ENCODE measurements around the gene TIMP2.
A peak's percentile ranks its signal among the peaks of the same experiment; 100 is the strongest.
"Not testable (repeated sequence)": the region's sequence is repeated elsewhere in the genome, so short reads cannot be mapped to it uniquely, and the experiment has no call there.

TIMP2 gene

GRCh38 chr17:78925234-78925633 lies at the start of gene TIMP2:
TSS of gene TIMP2 (minus strand) at chr17:78925387. CDS start at chr17:78925088, 299 bp downstream.
- peak; percentile 65 for DNase-seq

- DNase-seq: no peak
These were observed 48.8 kb upstream of the TIMP2 start for GRCh38 chr17:78973792-78974520.

- DNase-seq: no peak
These were observed 48.0 kb upstream of the TIMP2 start for GRCh38 chr17:78973196-78973595.

- no peak for DNase-seq
These were observed 47.4 kb upstream of the TIMP2 start for GRCh38 chr17:78972507-78973105.

- DNase-seq: no peak
These were observed 46.7 kb upstream of the TIMP2 start for GRCh38 chr17:78971756-78972506.

GRCh38 chr17:78970834-78971755 lies 45.9 kb upstream of the TIMP2 start:
- peak; percentile 41 for DNase-seq

- DNase-seq: no peak
These were observed 44.7 kb upstream of the TIMP2 start for GRCh38 chr17:78969865-78970264.

GRCh38 chr17:78967782-78968362 lies 42.7 kb upstream of the TIMP2 start:
- DNase-seq: no peak

- no peak for DNase-seq
These were observed 41.9 kb upstream of the TIMP2 start for GRCh38 chr17:78966910-78967600.

- DNase-seq: no peak
These were observed 41.1 kb upstream of the TIMP2 start for GRCh38 chr17:78966123-78966813.

- no peak for DNase-seq
These were observed 40.3 kb upstream of the TIMP2 start for GRCh38 chr17:78965491-78965924.

- DNase-seq: no peak
These were observed 38.2 kb upstream of the TIMP2 start for GRCh38 chr17:78963378-78963777.

GRCh38 chr17:78962984-78963348 lies 37.8 kb upstream of the TIMP2 start:
- not testable (repeated sequence) for DNase-seq

GRCh38 chr17:78962345-78962983 lies 37.3 kb upstream of the TIMP2 start:
- no peak for DNase-seq

GRCh38 chr17:78961571-78961970 lies 36.4 kb upstream of the TIMP2 start:
- no peak for DNase-seq

- DNase-seq: no peak
These were observed 35.7 kb upstream of the TIMP2 start for GRCh38 chr17:78960928-78961327.

GRCh38 chr17:78959803-78960202 lies 34.6 kb upstream of the TIMP2 start:
- no peak for DNase-seq

GRCh38 chr17:78958641-78959127 lies 33.5 kb upstream of the TIMP2 start:
- DNase-seq: peak; percentile 42

- no peak for DNase-seq
These were observed 31.9 kb upstream of the TIMP2 start for GRCh38 chr17:78957128-78957527.

- DNase-seq: no peak
These were observed 31.1 kb upstream of the TIMP2 start for GRCh38 chr17:78956254-78956653.
